ENCODE data around the gene PPP1R3G. TPM values are rescaled to one million over a fixed set of nuclear protein-coding genes. Genes with fewer than 3 reads are reported as not detected.

Gene PPP1R3G
- total RNA-seq, 2 experiments from 2014 or later = 0.04 to 0.05 TPM

DNA sequence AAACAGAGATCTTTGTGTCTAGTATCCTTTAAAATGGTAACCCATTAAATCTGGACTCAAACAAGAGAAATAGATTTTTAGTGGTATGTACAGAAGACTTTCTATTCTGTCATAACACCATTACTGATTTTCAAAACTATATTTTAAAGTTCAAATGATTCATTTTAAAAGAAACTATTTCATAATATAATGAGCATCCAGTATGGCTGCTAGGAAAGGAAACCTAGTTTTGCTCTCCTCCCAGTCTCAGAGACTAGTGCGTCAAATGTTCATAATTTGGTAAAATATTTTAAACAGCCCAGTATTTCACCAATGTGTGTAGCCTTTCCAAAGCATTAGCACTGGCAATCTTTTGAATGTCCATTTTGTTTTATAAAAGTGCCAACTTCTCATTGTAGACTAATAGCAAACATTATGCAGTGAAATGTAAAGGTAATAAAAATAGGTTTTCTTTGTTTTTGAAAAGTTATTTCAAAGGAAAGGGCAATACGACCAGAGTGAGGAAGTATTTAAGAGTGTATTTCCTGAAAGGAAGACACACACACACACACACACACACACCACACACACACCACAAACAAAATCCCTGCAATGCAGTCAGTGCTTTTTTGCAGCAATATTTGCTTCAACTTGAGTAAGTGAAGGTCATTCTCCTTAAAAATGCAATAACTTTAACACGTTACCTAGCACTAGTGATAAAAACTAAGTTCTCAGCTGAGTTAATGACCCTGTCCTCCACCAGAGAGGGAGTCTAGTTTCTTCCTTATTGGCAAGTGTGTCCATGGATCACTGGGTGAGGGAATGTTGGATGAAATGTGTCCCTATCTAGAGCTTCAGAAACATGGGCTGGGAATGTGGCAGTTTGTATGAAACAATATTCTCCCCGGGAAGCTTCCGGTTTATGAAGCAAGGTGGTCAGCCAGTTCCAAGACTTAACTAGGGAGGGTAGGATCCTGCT is 4.6 kb downstream of the PPP1R3G start:
- Mint-ChIP-seq H3K9me3 (no peaks in the 10 kb centered on the region), H3K4me1 (peaks cover 13% of the 10 kb centered on the region), H3K4me3 (no peak overlapping the region), H3K27ac (no peak overlapping the region), H3K36me3 (ENCODE audit: low read depth) (no peaks in the 10 kb centered on the region), H3K27me3 (peaks cover 55% of the 10 kb centered on the region)
- POLR2A ChIA-PET = no interaction called here
- CTCF ChIA-PET = no interaction called here
- DNase-seq = no peak

DNA sequence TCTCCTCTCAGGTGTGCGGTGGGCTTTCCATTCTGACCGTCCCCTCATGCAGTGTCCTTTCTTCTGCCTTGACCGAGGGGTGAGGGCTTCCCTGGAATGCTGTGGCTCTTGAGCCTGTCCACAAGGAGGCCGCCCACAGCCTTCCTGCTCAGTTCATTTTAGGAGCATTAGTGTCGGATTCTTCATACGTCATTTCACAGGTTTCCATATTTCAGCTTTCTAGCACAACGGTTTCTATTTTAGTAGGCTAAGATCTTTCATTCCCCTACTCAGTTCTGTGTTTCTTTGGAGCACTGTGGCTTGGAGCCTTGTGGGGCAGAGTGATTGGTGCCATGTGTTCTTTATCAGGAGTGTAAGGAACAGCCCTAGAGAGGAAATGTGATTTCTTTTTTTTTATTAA is 5.5 kb downstream of the PPP1R3G start:
- POLR2A ChIA-PET = no interaction called here
- H3K9me3 Mint-ChIP-seq = no peaks in the 10 kb centered on the region

GRCh38 chr6:5091210-5092069 is 6.3 kb downstream of the PPP1R3G start:
- H3K4me3 Mint-ChIP-seq = no peak overlapping the region
- no peaks in the 10 kb centered on the region for H3K9me3 Mint-ChIP-seq
- no peak for DNase-seq
- H3K27ac Mint-ChIP-seq = no peak overlapping the region
- CTCF ChIA-PET = interaction anchor here (1.6 kb wide), 1 partner anchor 52 kb away, joined by 3 read pairs; no protein-coding TSS in a partner anchor
- peaks cover 8% of the 10 kb centered on the region for H3K4me1 Mint-ChIP-seq
- no peaks in the 10 kb centered on the region for H3K36me3 Mint-ChIP-seq (ENCODE audit: low read depth)
- POLR2A ChIA-PET = no interaction called here
- H3K27me3 Mint-ChIP-seq = peaks cover 49% of the 10 kb centered on the region

More for the DNA sequence above, 5.5 kb downstream of the PPP1R3G start:
- H3K36me3 Mint-ChIP-seq (ENCODE audit: low read depth) = no peaks in the 10 kb centered on the region
- no peak overlapping the region for H3K27ac Mint-ChIP-seq
- CTCF ChIA-PET = no interaction called here
- H3K27me3 Mint-ChIP-seq = peaks cover 54% of the 10 kb centered on the region
- no peak overlapping the region for H3K4me3 Mint-ChIP-seq
- DNase-seq = no peak
- H3K4me1 Mint-ChIP-seq = peaks cover 12% of the 10 kb centered on the region

DNA sequence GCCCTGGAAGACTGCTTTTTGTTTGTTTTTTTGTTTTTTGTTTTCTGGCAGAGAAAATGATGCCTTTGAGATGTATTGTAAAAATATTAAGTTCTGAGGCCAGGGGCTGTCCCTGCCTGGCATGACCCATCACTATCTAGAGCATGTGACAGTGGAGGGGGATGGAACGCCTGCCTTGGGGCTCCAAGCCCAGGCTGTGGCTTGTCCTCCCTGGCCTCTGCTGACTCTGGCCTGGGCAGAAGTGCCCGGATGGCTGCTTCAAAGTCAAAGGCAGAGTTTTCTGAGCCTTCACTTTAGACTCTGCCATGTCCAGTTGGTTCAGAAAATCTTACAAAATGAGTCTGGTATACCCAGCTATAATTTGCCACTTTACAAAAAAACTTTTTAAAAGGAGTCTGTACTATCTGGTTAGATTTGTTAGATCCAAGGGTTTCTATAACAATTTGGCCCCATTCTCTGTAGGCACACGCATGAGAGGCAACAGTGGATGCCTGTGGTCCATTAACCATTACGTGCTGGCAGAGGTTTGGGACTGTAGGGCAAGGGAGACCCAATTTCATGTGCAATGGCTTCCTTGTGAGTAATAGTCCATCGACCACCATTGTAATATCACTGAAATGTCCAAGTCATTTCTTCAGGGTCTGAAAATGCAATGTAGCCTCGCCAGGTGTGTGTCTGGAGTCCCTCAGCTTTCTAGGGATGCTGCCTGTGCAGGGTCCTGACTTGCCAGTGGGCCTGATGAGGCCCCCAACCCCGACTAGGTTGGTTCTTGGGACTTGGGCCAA is 8.3 kb downstream of the PPP1R3G start:
- Mint-ChIP-seq H3K4me3 (no peak overlapping the region), H3K27ac (no peak overlapping the region), H3K36me3 (ENCODE audit: low read depth) (no peaks in the 10 kb centered on the region), H3K9me3 (no peaks in the 10 kb centered on the region), H3K4me1 (peaks cover 7% of the 10 kb centered on the region), H3K27me3 (peaks cover 36% of the 10 kb centered on the region)
- DNase-seq = no peak
- CTCF ChIA-PET = no interaction called here
- POLR2A ChIA-PET = no interaction called here

DNA sequence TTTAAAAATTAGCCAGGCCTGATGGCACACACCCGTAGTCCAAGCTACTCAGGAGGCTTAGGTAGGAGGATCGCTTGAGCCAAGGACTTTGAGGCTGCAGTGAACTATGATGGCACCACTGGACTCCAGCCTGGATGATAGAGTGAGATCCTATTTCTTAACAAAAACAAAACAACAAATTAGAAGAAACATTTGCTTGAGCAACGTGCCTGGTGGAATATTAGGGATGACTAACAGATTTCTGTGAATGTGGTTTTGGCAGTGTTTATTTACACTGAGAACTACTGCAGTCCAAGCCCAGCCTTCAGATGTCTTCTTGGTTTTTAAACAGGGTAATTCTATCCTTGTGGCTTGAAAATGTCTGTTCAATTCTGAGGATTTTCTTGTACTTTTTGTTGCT is 9.2 kb downstream of the PPP1R3G start:
- no peaks in the 10 kb centered on the region for H3K9me3 Mint-ChIP-seq
- H3K36me3 Mint-ChIP-seq (ENCODE audit: low read depth) = no peaks in the 10 kb centered on the region
- no peak overlapping the region for H3K27ac Mint-ChIP-seq
- CTCF ChIA-PET = no interaction called here
- POLR2A ChIA-PET = no interaction called here
- H3K4me3 Mint-ChIP-seq = no peak overlapping the region
- DNase-seq = no peak
- H3K4me1 Mint-ChIP-seq = peaks cover 7% of the 10 kb centered on the region
- H3K27me3 Mint-ChIP-seq = peaks cover 30% of the 10 kb centered on the region

GRCh38 chr6:5095236-5095635 is 10.1 kb downstream of the PPP1R3G start:
- ChIA-PET POLR2A (no interaction called here), CTCF (no interaction called here)
- no peak overlapping the region for H3K27ac Mint-ChIP-seq
- peaks cover 21% of the 10 kb centered on the region for H3K27me3 Mint-ChIP-seq
- no peaks in the 10 kb centered on the region for H3K36me3 Mint-ChIP-seq (ENCODE audit: low read depth)
- DNase-seq = no peak
- peaks cover 7% of the 10 kb centered on the region for H3K4me1 Mint-ChIP-seq
- no peaks in the 10 kb centered on the region for H3K9me3 Mint-ChIP-seq
- no peak overlapping the region for H3K4me3 Mint-ChIP-seq

DNA sequence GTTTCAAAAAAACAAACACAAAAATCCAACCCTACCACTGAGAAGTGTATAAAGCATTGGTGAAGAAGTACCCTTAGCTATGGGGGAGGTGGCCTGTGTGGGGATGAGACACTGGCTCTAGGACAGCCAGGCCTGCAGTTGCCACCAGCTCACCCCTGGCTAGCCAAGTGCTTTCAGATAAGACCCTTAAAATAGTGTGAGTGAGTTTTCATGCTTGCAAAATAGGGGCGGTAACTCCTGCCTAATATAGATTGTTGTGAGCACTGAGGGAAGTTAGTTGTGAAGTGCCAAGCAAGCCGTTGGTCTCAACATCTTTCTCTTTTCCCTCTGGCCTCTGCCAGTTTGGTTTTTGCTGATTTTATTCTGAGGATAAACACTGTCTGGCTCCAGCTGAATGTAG is 11.3 kb downstream of the PPP1R3G start:
- H3K36me3 Mint-ChIP-seq (ENCODE audit: low read depth) = no peaks in the 10 kb centered on the region
- ChIA-PET CTCF (no interaction called here), POLR2A (no interaction called here)
- H3K27me3 Mint-ChIP-seq = peaks cover 13% of the 10 kb centered on the region
- H3K9me3 Mint-ChIP-seq = no peaks in the 10 kb centered on the region
- H3K4me1 Mint-ChIP-seq = peaks cover 5% of the 10 kb centered on the region
- DNase-seq = no peak
- H3K4me3 Mint-ChIP-seq = no peak overlapping the region
- no peak overlapping the region for H3K27ac Mint-ChIP-seq

DNA sequence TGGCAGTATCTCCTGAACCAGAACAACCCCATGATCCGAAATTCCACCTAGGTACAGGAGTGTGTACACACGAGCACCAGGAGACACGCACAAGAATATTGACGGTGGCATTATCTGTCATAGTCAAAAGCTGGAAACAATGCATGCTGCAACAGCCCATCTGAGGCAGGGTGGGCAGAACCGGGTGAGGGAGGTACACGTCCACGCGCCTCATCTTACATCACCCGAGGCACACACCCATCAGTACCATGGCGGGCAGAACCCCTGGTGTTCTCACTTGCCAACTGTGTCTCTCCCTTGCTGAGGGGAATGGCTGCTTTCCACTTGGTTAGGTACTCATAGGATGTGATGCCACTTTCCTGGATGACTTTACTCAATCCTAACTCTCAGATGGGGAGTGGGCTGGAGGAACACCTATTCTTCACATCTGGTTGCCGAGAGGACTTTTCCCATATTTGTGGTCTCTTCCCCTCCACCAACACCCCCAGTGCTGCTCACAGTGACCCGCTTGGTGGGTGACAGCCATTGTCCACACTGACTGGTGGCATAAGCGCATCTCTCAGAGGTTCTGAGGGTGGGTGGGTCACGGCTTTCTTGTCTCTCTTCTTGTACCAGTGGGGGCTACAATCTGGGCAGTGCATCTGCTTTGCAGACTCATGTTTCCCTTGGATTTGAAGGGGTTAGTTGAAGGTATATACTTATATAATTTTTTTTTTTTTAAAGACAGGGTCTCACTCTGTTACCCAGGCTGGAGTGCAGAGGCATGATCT is 13.5 kb downstream of the PPP1R3G start:
- Mint-ChIP-seq H3K27me3 (no peaks in the 10 kb centered on the region), H3K4me1 (no peaks in the 10 kb centered on the region), H3K4me3 (no peak overlapping the region), H3K27ac (no peak overlapping the region), H3K36me3 (ENCODE audit: low read depth) (no peaks in the 10 kb centered on the region), H3K9me3 (no peaks in the 10 kb centered on the region)
- ChIA-PET CTCF (no interaction called here), POLR2A (no interaction called here)
- DNase-seq = no peak

GRCh38 chr6:5099537-5099936 is 14.4 kb downstream of the PPP1R3G start:
- H3K4me3 Mint-ChIP-seq = no peak overlapping the region
- no peaks in the 10 kb centered on the region for H3K27me3 Mint-ChIP-seq
- H3K36me3 Mint-ChIP-seq (ENCODE audit: low read depth) = no peaks in the 10 kb centered on the region
- H3K9me3 Mint-ChIP-seq = no peaks in the 10 kb centered on the region
- H3K27ac Mint-ChIP-seq = no peak overlapping the region
- no peak for DNase-seq
- no peaks in the 10 kb centered on the region for H3K4me1 Mint-ChIP-seq
- ChIA-PET CTCF (no interaction called here), POLR2A (no interaction called here)

DNA sequence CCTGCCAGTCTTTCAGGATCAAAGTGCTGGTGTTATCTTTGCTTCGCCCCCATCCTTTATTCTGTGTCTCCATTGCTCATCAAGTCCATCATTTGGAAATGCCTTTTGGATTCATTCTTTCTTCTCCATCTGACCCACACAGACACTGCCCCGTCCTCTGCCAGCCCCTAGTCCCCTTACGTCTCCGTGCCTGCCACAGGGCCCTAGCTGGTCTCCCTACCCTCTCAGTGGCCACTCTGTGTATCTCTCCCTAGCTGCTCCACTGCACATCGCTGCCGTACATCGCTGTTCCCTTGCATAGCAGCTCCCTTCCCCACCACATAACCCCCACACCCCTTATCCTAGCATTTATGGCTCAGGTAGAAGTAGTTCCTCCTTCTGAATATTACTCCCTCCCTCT is 15.7 kb downstream of the PPP1R3G start:
- ChIA-PET CTCF (interaction anchor here (0.9 kb wide), 1 partner anchor 199 kb away, joined by 3 read pairs; no protein-coding TSS in a partner anchor), POLR2A (no interaction called here)
- Mint-ChIP-seq H3K9me3 (no peaks in the 10 kb centered on the region), H3K4me1 (no peaks in the 10 kb centered on the region), H3K36me3 (ENCODE audit: low read depth) (no peaks in the 10 kb centered on the region), H3K27me3 (no peaks in the 10 kb centered on the region), H3K27ac (no peak overlapping the region), H3K4me3 (no peak overlapping the region)
- no peak for DNase-seq

DNA sequence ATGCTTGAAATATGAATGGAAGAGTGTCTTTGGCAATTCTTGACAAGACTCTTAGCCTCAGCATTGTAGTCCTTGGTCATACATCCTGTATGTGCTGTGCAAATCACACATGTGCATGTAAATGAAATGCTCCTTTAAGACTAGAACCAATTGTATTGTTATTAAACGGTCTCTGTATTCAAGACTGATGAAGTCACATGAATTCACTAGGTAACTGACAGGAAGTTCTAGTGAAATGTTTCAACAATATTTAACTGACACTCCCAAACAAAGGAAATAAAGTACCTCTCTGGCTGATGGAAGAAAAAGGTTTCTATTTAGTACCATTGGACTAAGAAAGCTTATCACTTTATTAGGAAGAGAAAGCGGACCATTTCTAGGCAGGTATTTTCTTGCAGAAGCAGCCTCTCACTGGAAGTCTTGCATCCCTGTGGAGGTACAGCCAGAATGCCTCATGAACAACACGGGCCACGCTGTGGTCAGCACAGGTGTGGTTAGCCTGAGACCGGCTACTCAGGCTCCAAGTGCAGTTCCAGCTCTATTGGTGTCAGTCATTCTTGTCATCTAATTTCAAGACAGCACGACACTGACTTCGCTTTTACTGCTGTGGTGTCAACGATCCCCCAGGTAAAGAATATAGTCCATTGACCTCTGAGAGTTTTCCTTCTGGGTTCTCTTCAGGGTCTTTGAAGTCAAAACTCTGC is 17.3 kb downstream of the PPP1R3G start:
- ChIA-PET POLR2A (no interaction called here), CTCF (no interaction called here)
- Mint-ChIP-seq H3K27ac (no peak overlapping the region), H3K9me3 (no peaks in the 10 kb centered on the region), H3K4me1 (no peaks in the 10 kb centered on the region), H3K27me3 (no peaks in the 10 kb centered on the region), H3K4me3 (no peak overlapping the region), H3K36me3 (ENCODE audit: low read depth) (no peaks in the 10 kb centered on the region)
- no peak for DNase-seq

DNA sequence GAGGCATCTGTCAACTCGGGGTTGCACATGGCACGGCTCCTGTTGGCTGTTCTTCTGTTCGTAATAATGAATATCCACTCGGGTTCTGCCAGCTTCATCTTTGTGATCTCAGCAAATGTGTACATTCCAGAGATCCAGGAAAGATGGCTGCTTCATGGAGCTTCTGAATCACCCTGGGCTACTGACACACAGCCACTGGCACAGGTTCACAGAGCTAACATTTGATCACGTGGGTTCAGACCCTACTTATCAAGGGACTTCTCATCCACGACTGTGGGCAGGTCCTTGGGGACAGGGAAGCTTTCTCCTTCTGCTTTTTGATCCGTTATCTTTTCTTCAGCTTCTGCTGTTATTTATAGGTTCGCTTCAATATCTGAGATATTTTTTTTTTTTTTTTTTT is 18.1 kb downstream of the PPP1R3G start:
- H3K9me3 Mint-ChIP-seq = no peaks in the 10 kb centered on the region
- H3K4me3 Mint-ChIP-seq = no peak overlapping the region
- CTCF ChIA-PET = no interaction called here
- no peak overlapping the region for H3K27ac Mint-ChIP-seq
- H3K36me3 Mint-ChIP-seq (ENCODE audit: low read depth) = no peaks in the 10 kb centered on the region
- H3K4me1 Mint-ChIP-seq = no peaks in the 10 kb centered on the region
- H3K27me3 Mint-ChIP-seq = no peaks in the 10 kb centered on the region
- DNase-seq = no peak
- POLR2A ChIA-PET = no interaction called here

Measured in activated CD4-positive, alpha-beta T cell treated with anti-CD3 and anti-CD28 coated beads, Interleukin-2, amount 10 ng/mL, durations not matched to agents 7 days and 5 days (primary cell).